Body of pancreas (tissue), 4 donors: ENCODE data around the gene TNKS2.

ENCODE experiments used
- POLR2A ChIP-seq, 3 donors: fragments of 450-650 bp; IDR thresholded peaks; one replicate each; pipeline ENCODE4 v1.6.1; 2016; ENCODE audit warnings: antibody characterized with exemption in 3 of 3, mild to moderate bottlenecking in 2 of 3
- TF ChIP-seq, protein P1 (sequence below), 7 experiments: fragments of 450-650 bp in 4 of 7; fragments of 200-600 bp in 3 of 7; sonication (generic) in 3 of 7; IDR thresholded peaks; one replicate each; pipeline ENCODE4 v1.5.1; 2016 to 2019; ENCODE audit warnings: antibody characterized with exemption in 7 of 7

DNA sequence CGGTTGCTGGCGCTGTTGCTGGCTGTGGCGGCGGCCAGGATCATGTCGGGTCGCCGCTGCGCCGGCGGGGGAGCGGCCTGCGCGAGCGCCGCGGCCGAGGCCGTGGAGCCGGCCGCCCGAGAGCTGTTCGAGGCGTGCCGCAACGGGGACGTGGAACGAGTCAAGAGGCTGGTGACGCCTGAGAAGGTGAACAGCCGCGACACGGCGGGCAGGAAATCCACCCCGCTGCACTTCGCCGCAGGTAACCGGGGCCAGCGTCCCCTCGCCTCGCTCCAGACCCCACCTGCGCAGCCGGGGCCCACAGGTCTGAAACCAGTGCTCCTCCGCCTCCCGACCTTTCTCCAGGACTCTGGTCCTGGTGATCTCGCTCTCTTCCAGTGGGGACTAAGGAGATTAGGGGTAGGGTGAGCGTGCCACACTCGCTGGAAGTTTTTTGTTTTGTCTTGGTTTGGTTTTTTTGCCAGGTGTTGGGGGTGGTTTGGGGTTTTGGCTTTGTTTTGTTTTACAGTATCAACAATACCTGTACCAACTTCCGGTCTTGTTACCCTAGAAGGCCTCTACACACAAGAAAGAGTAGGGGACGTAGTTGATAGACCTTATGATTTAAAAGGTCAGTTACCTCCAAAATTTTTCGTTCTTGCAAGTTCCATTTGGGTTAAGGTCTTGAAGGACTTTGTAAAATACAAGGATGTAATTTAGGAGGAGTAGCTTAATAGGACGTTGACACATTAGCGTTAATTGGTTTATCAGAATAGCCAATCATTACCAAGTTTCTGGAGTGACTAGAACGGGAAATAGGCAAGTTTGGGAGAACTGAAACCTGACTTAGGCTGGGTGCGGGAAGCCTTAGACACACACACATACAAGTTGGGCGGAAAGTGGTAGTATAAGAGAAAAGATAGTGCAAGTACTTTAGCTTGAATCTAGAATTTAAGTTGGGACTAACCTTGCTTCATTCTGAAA is 704 bp downstream of the TNKS2 start:
- TF ChIP-seq POLR2A (IDR thresholded peaks at IDR 0.05): peak; percentile 31 to 56 (median 53)
- TF ChIP-seq, protein P1, sequence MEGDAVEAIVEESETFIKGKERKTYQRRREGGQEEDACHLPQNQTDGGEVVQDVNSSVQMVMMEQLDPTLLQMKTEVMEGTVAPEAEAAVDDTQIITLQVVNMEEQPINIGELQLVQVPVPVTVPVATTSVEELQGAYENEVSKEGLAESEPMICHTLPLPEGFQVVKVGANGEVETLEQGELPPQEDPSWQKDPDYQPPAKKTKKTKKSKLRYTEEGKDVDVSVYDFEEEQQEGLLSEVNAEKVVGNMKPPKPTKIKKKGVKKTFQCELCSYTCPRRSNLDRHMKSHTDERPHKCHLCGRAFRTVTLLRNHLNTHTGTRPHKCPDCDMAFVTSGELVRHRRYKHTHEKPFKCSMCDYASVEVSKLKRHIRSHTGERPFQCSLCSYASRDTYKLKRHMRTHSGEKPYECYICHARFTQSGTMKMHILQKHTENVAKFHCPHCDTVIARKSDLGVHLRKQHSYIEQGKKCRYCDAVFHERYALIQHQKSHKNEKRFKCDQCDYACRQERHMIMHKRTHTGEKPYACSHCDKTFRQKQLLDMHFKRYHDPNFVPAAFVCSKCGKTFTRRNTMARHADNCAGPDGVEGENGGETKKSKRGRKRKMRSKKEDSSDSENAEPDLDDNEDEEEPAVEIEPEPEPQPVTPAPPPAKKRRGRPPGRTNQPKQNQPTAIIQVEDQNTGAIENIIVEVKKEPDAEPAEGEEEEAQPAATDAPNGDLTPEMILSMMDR (IDR thresholded peaks at IDR 0.05): no peak
